ENCODE measurements around the gene ENOX1.

- TF ChIP-seq CTCF (IDR thresholded peaks at IDR 0.05; ENCODE audit: borderline replicate concordance, extremely low read depth, low read length, poor library complexity, severe bottlenecking) (no peak), EZH2 (IDR thresholded peaks at IDR 0.05; ENCODE audit: borderline replicate concordance, low read depth, low read length, severe bottlenecking) (no peak)
Observed at GRCh38 chr13:43196750-43197370, 589.9 kb downstream of the ENOX1 start.
